Dendritic cell treated with granulocyte-macrophage colony-stimulating factor and Interleukin-4, amounts not matched to agents 40 ng/mL and 50 ng/mL, for 4 days (primary cell): ENCODE results near the gene MYOM1.

Experiments used
- H3K27ac Mint-ChIP-seq: one replicate; pipeline ENCODE4 v1.8.0; 2022; ENCODE audit warnings: mild to moderate bottlenecking, mixed read lengths
- H3K27me3 Mint-ChIP-seq: one replicate; pipeline ENCODE4 v1.8.0; 2022; ENCODE audit warnings: mild to moderate bottlenecking, mixed read lengths
- H3K36me3 Mint-ChIP-seq: one replicate; pipeline ENCODE4 v1.8.0; 2022; ENCODE audit warnings: low read depth, mixed read lengths
- H3K4me1 Mint-ChIP-seq: one replicate; pipeline ENCODE4 v1.8.0; 2022; ENCODE audit warnings: low read depth, mixed read lengths
- H3K4me3 Mint-ChIP-seq: one replicate; pipeline ENCODE4 v1.8.0; 2022; ENCODE audit warnings: mild to moderate bottlenecking, moderate library complexity, mixed read lengths
- H3K9me3 Mint-ChIP-seq: one replicate; pipeline ENCODE4 v1.8.0; 2022; ENCODE audit warnings: mixed read lengths
- intact Hi-C: fragments of 100-400 bp; cut with micrococcal nuclease; formaldehyde crosslinking; loops from one replicate; pipeline ENCODE4 v1.15.0; 2022

MYOM1 gene

GRCh38 chr18:3177902-3178687 is 41.7 kb downstream of the MYOM1 start:
- no peaks in the 10 kb centered on the region for H3K27me3 Mint-ChIP-seq
- H3K4me1 Mint-ChIP-seq = peaks cover 51% of the 10 kb centered on the region
- peak overlapping the region; percentile 24 for H3K4me3 Mint-ChIP-seq
- intact Hi-C loops = loop anchor here (2.0 to 5.0 kb wide), 3 partner anchors 69 to 484 kb away; partner anchors contain the start of gene MYL12A
- H3K9me3 Mint-ChIP-seq = no peaks in the 10 kb centered on the region
- H3K36me3 Mint-ChIP-seq = no peaks in the 10 kb centered on the region
- H3K27ac Mint-ChIP-seq = peak overlapping the region; percentile 94

- Mint-ChIP-seq H3K4me1 (peaks cover 75% of the 10 kb centered on the region), H3K36me3 (no peaks in the 10 kb centered on the region), H3K27ac (peak overlapping the region; percentile 66), H3K4me3 (no peak overlapping the region), H3K27me3 (no peaks in the 10 kb centered on the region), H3K9me3 (no peaks in the 10 kb centered on the region)
- intact Hi-C loops = loop anchor here (5.0 kb wide), 2 partner anchors 272 to 487 kb away; no protein-coding TSS in a partner anchor
Observed at GRCh38 chr18:3175195-3175758, 44.5 kb downstream of the MYOM1 start.

GRCh38 chr18:3172097-3172496 is 47.7 kb downstream of the MYOM1 start:
- peak overlapping the region; percentile 87 for H3K27ac Mint-ChIP-seq
- intact Hi-C loops = no loop called here
- no peaks in the 10 kb centered on the region for H3K27me3 Mint-ChIP-seq
- H3K36me3 Mint-ChIP-seq = no peaks in the 10 kb centered on the region
- H3K4me1 Mint-ChIP-seq = peaks cover 52% of the 10 kb centered on the region
- H3K9me3 Mint-ChIP-seq = no peaks in the 10 kb centered on the region
- H3K4me3 Mint-ChIP-seq = peak overlapping the region; percentile 26

- Mint-ChIP-seq H3K36me3 (no peaks in the 10 kb centered on the region), H3K27ac (peak overlapping the region; percentile 87), H3K4me3 (peak overlapping the region; percentile 26)
Observed at GRCh38 chr18:3171631-3172030, 48.1 kb downstream of the MYOM1 start.

GRCh38 chr18:3170441-3171161 is 49.2 kb downstream of the MYOM1 start:
- Mint-ChIP-seq H3K4me3 (no peak overlapping the region), H3K36me3 (no peaks in the 10 kb centered on the region), H3K9me3 (no peaks in the 10 kb centered on the region), H3K4me1 (peaks cover 55% of the 10 kb centered on the region), H3K27ac (peak overlapping the region; percentile 87), H3K27me3 (no peaks in the 10 kb centered on the region)
- intact Hi-C loops = no loop called here

More at GRCh38 chr18:3171631-3172030, 48.1 kb downstream of the MYOM1 start:
- intact Hi-C loops = no loop called here
- no peaks in the 10 kb centered on the region for H3K27me3 Mint-ChIP-seq
- peaks cover 52% of the 10 kb centered on the region for H3K4me1 Mint-ChIP-seq
- no peaks in the 10 kb centered on the region for H3K9me3 Mint-ChIP-seq

GRCh38 chr18:3164381-3164780 is 55.4 kb downstream of the MYOM1 start:
- Mint-ChIP-seq H3K9me3 (peaks cover 8% of the 10 kb centered on the region), H3K27me3 (no peaks in the 10 kb centered on the region), H3K4me1 (peaks cover 38% of the 10 kb centered on the region), H3K4me3 (no peak overlapping the region), H3K27ac (no peak overlapping the region), H3K36me3 (no peaks in the 10 kb centered on the region)
- intact Hi-C loops = no loop called here

GRCh38 chr18:3163968-3164367 is 55.8 kb downstream of the MYOM1 start:
- Mint-ChIP-seq H3K36me3 (no peaks in the 10 kb centered on the region), H3K27ac (no peak overlapping the region), H3K9me3 (peaks cover 8% of the 10 kb centered on the region), H3K4me3 (no peak overlapping the region), H3K27me3 (no peaks in the 10 kb centered on the region), H3K4me1 (peaks cover 38% of the 10 kb centered on the region)
- intact Hi-C loops = no loop called here

GRCh38 chr18:3162181-3162580 is 57.6 kb downstream of the MYOM1 start:
- intact Hi-C loops = no loop called here
- H3K27ac Mint-ChIP-seq = peak overlapping the region; percentile 41
- H3K36me3 Mint-ChIP-seq = no peaks in the 10 kb centered on the region
- H3K4me1 Mint-ChIP-seq = peaks cover 38% of the 10 kb centered on the region
- H3K4me3 Mint-ChIP-seq = no peak overlapping the region
- no peaks in the 10 kb centered on the region for H3K27me3 Mint-ChIP-seq
- H3K9me3 Mint-ChIP-seq = peaks cover 8% of the 10 kb centered on the region

- no peaks in the 10 kb centered on the region for H3K27me3 Mint-ChIP-seq
- H3K27ac Mint-ChIP-seq = no peak overlapping the region
- H3K36me3 Mint-ChIP-seq = no peaks in the 10 kb centered on the region
- intact Hi-C loops = loop anchor here (10.0 kb wide), 1 partner anchor 165 kb away; no protein-coding TSS in a partner anchor
- no peak overlapping the region for H3K4me3 Mint-ChIP-seq
- peaks cover 34% of the 10 kb centered on the region for H3K4me1 Mint-ChIP-seq
- H3K9me3 Mint-ChIP-seq = peaks cover 8% of the 10 kb centered on the region
Observed at GRCh38 chr18:3159830-3160229, 59.9 kb downstream of the MYOM1 start.

GRCh38 chr18:3157606-3158005 is 62.2 kb downstream of the MYOM1 start:
- Mint-ChIP-seq H3K27ac (no peak overlapping the region), H3K27me3 (no peaks in the 10 kb centered on the region), H3K4me3 (no peak overlapping the region), H3K9me3 (peaks cover 8% of the 10 kb centered on the region), H3K36me3 (no peaks in the 10 kb centered on the region), H3K4me1 (peaks cover 28% of the 10 kb centered on the region)
- intact Hi-C loops = loop anchor here (10.0 kb wide), 1 partner anchor 163 kb away; no protein-coding TSS in a partner anchor

- H3K9me3 Mint-ChIP-seq = peaks cover 8% of the 10 kb centered on the region
- no peak overlapping the region for H3K4me3 Mint-ChIP-seq
- no peak overlapping the region for H3K27ac Mint-ChIP-seq
- peaks cover 23% of the 10 kb centered on the region for H3K4me1 Mint-ChIP-seq
- H3K27me3 Mint-ChIP-seq = no peaks in the 10 kb centered on the region
- intact Hi-C loops = loop anchor here (10.0 kb wide), 1 partner anchor 162 kb away; no protein-coding TSS in a partner anchor
- H3K36me3 Mint-ChIP-seq = no peaks in the 10 kb centered on the region
Observed at GRCh38 chr18:3157086-3157485, 62.7 kb downstream of the MYOM1 start.

GRCh38 chr18:3156325-3156640 is 63.5 kb downstream of the MYOM1 start:
- Mint-ChIP-seq H3K9me3 (peaks cover 8% of the 10 kb centered on the region), H3K27ac (no peak overlapping the region), H3K27me3 (no peaks in the 10 kb centered on the region), H3K4me3 (no peak overlapping the region), H3K4me1 (peaks cover 24% of the 10 kb centered on the region), H3K36me3 (no peaks in the 10 kb centered on the region)
- intact Hi-C loops = loop anchor here (10.0 kb wide), 1 partner anchor 161 kb away; no protein-coding TSS in a partner anchor

- no peaks in the 10 kb centered on the region for H3K9me3 Mint-ChIP-seq
- no peak overlapping the region for H3K27ac Mint-ChIP-seq
- H3K27me3 Mint-ChIP-seq = no peaks in the 10 kb centered on the region
- intact Hi-C loops = loop anchor here (5.0 to 10.0 kb wide), 2 partner anchors 159 to 222 kb away; no protein-coding TSS in a partner anchor
- peaks cover 7% of the 10 kb centered on the region for H3K4me1 Mint-ChIP-seq
- no peak overlapping the region for H3K4me3 Mint-ChIP-seq
- no peaks in the 10 kb centered on the region for H3K36me3 Mint-ChIP-seq
Observed at GRCh38 chr18:3154214-3154613, 65.6 kb downstream of the MYOM1 start.
